ENCODE measurements around the gene UBE2E1. TPM values are rescaled to one million over a fixed set of nuclear protein-coding genes. Genes with fewer than 3 reads are reported as not detected.

Gene UBE2E1
- total RNA-seq, 1 experiment from 2014 or later = 102 TPM

GRCh38 chr3:23861689-23862088 is 55.9 kb downstream of the UBE2E1 start:
- no peaks in the 10 kb centered on the region for H3K9me2 ChIP-seq (ENCODE audit: insufficient read depth)
- no TSS peak for BruUV-seq (replicated peaks)
- H3K4me3 ChIP-seq = no peak overlapping the region
- no peak overlapping the region for H2AFZ ChIP-seq
- no peak overlapping the region for H3K4me2 ChIP-seq
- intact Hi-C loops (cut with micrococcal nuclease; ENCODE audit: unreplicated experiment) = no loop called here
- H3K27ac ChIP-seq = no peak overlapping the region
- CTCF ChIA-PET = no interaction called here
- H3F3A ChIP-seq (ENCODE audit: insufficient read depth, low read depth) = peaks cover 54% of the 10 kb centered on the region
- H3K36me3 ChIP-seq (ENCODE audit: low read depth) = peaks cover 3% of the 10 kb centered on the region; the same call in 1 of the 2 replicates
- no peak for DNase-seq
- peaks cover 56% of the 10 kb centered on the region for H3K4me1 ChIP-seq (replicated peaks; ENCODE audit: insufficient read depth)
- H3K79me2 ChIP-seq (ENCODE audit: low read depth) = peaks cover 100% of the 10 kb centered on the region
- POLR2A ChIA-PET (ENCODE audit: unreplicated experiment) = no interaction called here
- no peaks in the 10 kb centered on the region for H3K27me3 ChIP-seq (ENCODE audit: insufficient read depth, low read depth)
- no peaks in the 10 kb centered on the region; the same call in 1 of the 2 replicates for H3K9me3 ChIP-seq (ENCODE audit: insufficient read depth, low read depth)
- no peak for TF ChIP-seq EZH2 (IDR thresholded peaks at IDR 0.05; ENCODE audit: low read depth)
- TF ChIP-seq, protein P1, sequence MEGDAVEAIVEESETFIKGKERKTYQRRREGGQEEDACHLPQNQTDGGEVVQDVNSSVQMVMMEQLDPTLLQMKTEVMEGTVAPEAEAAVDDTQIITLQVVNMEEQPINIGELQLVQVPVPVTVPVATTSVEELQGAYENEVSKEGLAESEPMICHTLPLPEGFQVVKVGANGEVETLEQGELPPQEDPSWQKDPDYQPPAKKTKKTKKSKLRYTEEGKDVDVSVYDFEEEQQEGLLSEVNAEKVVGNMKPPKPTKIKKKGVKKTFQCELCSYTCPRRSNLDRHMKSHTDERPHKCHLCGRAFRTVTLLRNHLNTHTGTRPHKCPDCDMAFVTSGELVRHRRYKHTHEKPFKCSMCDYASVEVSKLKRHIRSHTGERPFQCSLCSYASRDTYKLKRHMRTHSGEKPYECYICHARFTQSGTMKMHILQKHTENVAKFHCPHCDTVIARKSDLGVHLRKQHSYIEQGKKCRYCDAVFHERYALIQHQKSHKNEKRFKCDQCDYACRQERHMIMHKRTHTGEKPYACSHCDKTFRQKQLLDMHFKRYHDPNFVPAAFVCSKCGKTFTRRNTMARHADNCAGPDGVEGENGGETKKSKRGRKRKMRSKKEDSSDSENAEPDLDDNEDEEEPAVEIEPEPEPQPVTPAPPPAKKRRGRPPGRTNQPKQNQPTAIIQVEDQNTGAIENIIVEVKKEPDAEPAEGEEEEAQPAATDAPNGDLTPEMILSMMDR (conservative IDR thresholded peaks at IDR 0.05) = no peak
- peaks cover 93% of the 10 kb centered on the region for H4K20me1 ChIP-seq (ENCODE audit: insufficient read depth)

DNA sequence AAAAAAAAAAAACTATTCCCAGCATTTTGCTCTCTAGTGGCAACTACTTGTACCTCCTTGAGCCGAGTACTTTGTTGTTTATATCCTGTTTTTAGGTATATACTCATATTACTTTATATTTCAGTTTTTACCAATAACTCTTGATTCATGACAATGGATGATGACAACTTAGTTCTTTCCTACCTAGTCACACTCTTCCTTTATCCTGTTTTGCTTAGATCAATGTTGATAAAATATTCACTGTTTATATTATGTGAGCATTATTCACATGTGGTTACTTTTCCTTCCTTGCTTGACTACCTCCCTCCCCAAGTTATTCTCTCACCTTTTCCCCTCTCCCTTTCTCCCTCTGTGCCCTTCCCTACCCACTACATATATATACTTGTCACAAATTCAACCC is 57.3 kb downstream of the UBE2E1 start:
- no peak for TF ChIP-seq EZH2 (IDR thresholded peaks at IDR 0.05; ENCODE audit: low read depth)
- TF ChIP-seq, protein P1 (conservative IDR thresholded peaks at IDR 0.05) = no peak
- ChIA-PET POLR2A (ENCODE audit: unreplicated experiment) (interaction anchor here (0.6 kb wide), 1 partner anchor 371 kb away, joined by 3 read pairs; no protein-coding TSS in a partner anchor), CTCF (no interaction called here)
- H3K36me3 ChIP-seq (ENCODE audit: low read depth) = peaks cover 3% of the 10 kb centered on the region; the same call in 1 of the 2 replicates
- H3K9me2 ChIP-seq (ENCODE audit: insufficient read depth) = no peaks in the 10 kb centered on the region
- no peaks in the 10 kb centered on the region for H3K27me3 ChIP-seq (ENCODE audit: insufficient read depth, low read depth)
- H3K4me1 ChIP-seq (replicated peaks; ENCODE audit: insufficient read depth) = peaks cover 46% of the 10 kb centered on the region
- no peak for DNase-seq
- no peak overlapping the region for H2AFZ ChIP-seq
- intact Hi-C loops (cut with micrococcal nuclease; ENCODE audit: unreplicated experiment) = no loop called here
- no TSS peak for BruUV-seq (replicated peaks)
- H3K4me2 ChIP-seq = no peak overlapping the region
- H3K27ac ChIP-seq = no peak overlapping the region
- H3K9me3 ChIP-seq (ENCODE audit: insufficient read depth, low read depth) = no peaks in the 10 kb centered on the region; the same call in 1 of the 2 replicates
- peaks cover 100% of the 10 kb centered on the region for H3K79me2 ChIP-seq (ENCODE audit: low read depth)
- H3K4me3 ChIP-seq = no peak overlapping the region
- H4K20me1 ChIP-seq (ENCODE audit: insufficient read depth) = peaks cover 90% of the 10 kb centered on the region
- peaks cover 52% of the 10 kb centered on the region for H3F3A ChIP-seq (ENCODE audit: insufficient read depth, low read depth)

GRCh38 chr3:23864931-23865330 is 59.2 kb downstream of the UBE2E1 start:
- no TSS peak for BruUV-seq (replicated peaks)
- Histone ChIP-seq H3K4me1 (replicated peaks; ENCODE audit: insufficient read depth) (peaks cover 30% of the 10 kb centered on the region), H3K36me3 (ENCODE audit: low read depth) (peaks cover 2% of the 10 kb centered on the region; the same call in 1 of the 2 replicates)

More at GRCh38 chr3:23864931-23865330, 59.2 kb downstream of the UBE2E1 start:
- no peak for DNase-seq
- TF ChIP-seq, protein P1 (conservative IDR thresholded peaks at IDR 0.05) = no peak
- TF ChIP-seq EZH2 (IDR thresholded peaks at IDR 0.05; ENCODE audit: low read depth) = no peak
- CTCF ChIA-PET = no interaction called here
- POLR2A ChIA-PET (ENCODE audit: unreplicated experiment) = no interaction called here
- Histone ChIP-seq H3K9me2 (ENCODE audit: insufficient read depth) (no peaks in the 10 kb centered on the region), H3K27ac (0 out of 2 replicates have a peak overlapping the region, but pooled peaks have one; percentile 11), H3K79me2 (ENCODE audit: low read depth) (peaks cover 98% of the 10 kb centered on the region), H3F3A (ENCODE audit: insufficient read depth, low read depth) (peaks cover 40% of the 10 kb centered on the region), H3K9me3 (ENCODE audit: insufficient read depth, low read depth) (no peaks in the 10 kb centered on the region; the same call in 1 of the 2 replicates), H4K20me1 (ENCODE audit: insufficient read depth) (peaks cover 84% of the 10 kb centered on the region), H3K4me3 (no peak overlapping the region), H3K4me2 (no peak overlapping the region), H2AFZ (no peak overlapping the region), H3K27me3 (ENCODE audit: insufficient read depth, low read depth) (no peaks in the 10 kb centered on the region)
- intact Hi-C loops (cut with micrococcal nuclease; ENCODE audit: unreplicated experiment) = no loop called here

All from PC-9 (cell line).